Lung microvascular endothelial cell (primary cell): ENCODE results near the gene MECP2. TPM values are rescaled to one million over a fixed set of nuclear protein-coding genes. Genes with fewer than 3 reads are reported as not detected.
"Not testable (repeated sequence)": the region's sequence is repeated elsewhere in the genome, so short reads cannot be mapped to it uniquely, and the experiment has no call there.

Experiments
- DNase-seq, 2 donors: peaks; one replicate each; pipeline versions ENCODE4 v3.0.0 to v3.0.0-alpha.2; 2010; ENCODE audit warnings: low read depth in 2 of 2
- total RNA-seq: library from RNA; depleted of rRNA; stranded (reverse); fragments of >200 nt; gene quantifications from 2 replicates; pipeline ENCODE4 v1.2.1, GENCODE V29; 2014

MECP2 gene
- total RNA-seq, 1 donor from 2014 or later = 20.2 TPM

DNA sequence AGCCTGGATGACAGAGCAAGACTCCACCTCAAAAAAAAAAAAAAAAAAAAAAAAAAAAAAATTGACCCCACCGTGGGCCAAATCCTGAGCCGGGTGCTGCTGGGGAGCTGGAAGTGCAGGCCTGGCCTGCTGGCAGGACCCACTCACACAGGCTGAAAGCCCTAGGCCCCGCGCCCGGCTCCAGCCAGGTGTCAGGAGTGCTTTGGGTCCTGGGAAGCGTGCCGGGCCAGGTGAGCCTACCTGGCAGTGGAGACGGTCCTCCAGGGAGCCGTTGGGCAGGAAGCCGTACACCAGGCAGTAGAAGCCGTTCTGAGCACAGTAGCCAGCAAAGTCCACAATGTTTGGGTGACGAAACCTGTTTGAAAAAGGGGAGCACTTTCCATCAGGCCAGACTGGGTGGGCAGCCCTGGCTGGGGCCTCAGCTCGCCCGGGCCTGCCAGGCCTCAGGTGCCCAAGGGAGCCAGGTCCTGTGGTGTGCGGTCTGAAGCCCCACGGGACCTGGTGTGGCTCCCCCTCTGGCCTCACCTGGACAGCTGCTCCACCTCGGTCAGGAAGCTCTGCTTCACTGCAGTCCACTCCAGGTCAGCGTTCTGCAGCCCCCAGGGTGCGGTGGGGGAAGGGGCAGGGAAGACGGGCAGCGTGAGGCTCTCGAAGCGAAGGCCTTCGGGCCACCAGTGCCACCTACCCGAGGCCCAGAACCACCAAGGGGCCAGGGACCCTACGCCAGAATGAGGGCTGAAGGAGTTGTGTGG, 79.6 kb downstream of the MECP2 start:
- no peak for DNase-seq

DNA sequence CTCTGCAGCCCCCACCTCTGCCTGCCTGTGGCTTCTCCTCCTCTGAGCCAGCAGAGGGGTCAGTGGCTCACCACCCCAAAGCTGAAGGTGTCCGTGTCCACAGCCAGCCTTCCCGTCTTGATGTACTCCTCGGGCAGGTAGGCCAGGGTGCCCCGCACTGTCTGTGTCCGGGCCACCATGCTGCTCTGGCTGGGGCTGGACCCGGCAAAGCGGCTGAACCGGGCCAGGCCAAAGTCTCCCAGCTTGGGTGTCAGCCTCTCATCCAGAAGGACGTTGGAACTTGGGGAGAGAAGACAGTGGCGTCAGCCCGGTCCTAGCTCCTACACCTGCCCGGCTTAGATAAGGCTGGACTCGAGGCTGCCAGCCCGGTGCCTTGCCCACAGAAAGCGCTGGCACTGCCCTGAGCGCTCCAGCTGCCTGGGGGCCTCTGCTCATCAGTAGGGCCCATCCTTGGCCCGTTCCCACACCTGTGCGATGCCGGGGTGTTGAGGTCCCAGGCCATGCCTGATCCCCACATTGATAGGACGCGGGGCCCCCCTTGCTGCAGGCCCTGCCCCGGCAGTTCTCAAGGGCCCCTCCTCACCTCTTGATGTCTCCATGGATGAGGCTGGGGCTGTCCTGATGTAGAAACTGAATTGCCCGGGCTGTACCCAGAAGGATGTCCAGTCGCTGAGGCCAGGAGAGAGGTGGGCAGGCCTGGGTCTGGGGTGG, 81.0 kb downstream of the MECP2 start:
- DNase-seq = no peak

DNA sequence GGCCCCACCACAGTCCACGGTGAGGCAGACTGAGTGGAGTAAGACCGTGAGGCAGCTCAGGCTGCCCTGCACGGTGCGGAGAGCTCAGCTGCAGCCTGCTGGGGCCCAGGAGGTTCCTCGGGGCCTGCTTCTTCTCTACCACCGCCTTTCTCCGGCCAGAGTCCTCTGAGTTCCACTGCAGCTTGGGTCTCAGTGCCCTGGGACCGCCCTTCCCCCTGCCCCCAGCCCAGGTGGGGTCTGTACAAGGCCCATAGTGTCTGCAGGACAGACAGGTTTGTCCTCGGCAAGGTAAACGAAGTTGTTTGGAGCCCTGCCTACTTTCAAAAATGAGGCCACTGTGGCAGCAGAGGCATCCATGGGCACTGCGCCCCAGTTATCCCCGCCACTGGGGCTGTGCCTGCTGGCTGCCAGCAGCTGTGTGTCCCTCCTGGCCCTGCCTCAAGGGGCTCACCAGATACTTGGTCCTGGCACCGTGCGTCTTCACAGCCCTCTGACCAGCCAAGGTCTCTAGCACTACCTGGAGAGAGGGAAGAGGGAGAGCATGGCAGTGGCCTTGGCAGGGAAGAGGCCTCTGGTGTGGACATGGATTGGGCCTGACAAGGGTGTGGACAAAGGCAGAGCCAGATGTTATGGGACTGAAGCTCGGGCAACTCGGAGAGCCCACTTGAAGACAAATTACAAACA, 81.8 kb downstream of the MECP2 start:
- no peak for DNase-seq

DNA sequence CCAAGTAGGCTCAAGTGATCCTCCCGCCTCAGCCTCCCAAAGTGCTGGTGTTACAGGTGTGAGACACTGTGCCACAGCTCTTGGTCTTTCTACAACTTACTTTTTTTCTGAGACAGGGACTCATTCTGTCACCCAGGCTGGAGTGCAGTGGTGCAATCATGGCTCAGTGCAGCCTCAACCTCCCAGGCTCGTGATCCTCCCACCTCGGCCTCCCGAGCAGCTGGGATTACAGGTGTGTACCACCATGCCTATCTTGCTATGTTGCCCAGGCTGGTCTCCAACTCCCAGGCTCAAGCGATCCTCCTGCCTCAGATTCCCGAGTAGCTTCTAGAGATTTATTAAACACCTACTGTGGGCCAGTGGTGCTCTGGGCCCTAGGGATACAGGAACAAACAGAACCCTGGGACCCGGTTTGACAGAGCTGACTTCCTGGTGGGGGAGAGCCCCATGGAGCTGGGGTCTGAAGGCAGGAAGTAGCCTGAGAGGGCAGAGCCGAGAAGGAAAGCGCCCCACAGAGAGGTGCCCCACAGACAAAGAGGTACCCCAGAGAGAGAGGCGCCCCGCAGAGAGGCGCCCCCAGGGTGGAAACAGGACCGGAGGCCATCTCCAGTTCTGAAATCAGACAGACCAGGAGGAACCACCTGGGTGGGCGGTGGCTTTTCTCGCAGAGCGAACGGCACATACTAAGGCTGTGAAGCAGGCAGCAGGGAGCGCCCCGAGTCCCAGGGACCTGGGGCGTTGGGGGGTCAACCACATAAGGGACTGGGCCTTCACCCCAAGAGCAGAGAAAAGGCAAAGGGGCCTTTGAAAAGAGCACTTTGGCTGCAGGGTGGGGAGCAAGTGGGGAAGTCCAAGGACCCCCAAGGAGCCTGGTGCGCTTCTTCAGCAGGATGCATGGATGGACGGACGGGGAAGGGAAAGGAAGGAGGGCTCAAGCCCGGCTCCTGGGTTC, 82.8 kb downstream of the MECP2 start:
- no peak for DNase-seq

DNA sequence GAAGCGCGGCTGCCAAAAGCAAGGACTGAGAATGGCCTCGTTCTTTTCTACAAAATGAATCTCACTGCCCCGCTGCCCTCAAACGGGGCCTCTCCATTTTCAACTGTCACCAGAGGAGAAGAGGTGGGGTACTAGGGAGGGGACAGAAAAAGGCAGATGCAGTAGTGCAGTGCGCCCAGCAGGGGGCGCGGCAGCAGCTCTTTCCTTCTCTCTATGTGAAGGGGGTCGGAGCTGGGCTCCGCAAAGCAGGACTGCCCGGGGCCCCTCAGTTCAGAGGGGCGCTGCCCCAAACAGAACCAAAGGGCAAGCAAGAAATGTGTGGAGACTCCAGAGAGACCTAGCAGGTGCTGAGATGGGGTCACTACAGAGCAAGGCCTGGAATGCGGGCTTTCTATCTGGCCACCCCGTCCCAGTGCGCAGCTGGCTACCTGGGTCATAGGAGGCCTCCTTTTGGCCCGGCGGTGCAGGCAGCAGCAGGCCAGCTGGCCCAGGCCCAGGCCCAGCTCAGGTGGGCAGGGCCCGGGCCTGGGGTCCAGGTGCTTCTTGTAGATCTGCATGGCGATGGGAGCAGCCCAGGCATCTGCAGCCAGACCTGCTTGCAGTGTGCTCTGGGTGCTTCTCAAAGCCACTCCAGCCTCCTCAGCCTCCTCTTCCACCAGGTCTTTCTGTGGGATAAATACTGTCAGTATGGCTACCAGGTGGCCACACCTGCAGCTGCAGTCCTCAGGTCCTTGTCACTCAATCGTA, 83.7 kb downstream of the MECP2 start:
- DNase-seq = peak; percentile 39 to 62

DNA sequence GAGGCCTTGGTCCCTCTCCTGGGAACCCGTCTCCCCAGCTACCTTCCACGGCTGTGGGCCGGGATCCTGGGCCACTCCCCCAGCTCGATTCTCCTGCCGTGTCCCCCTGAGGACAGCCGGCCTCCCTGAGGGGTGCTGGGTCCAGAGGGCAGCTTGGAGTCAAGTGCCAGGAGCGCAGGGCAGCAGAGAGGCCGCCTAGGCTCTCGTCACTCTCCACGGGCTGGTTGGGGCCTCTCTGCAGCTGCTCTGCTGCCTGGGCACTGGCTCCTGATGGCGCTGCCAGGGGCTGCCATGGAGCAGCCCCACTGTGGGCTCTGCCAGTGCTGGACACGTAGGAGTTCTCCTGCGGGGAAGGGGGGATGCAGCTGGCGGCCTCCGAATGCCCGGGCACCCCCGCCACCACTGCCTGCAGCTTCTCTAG, 84.5 kb downstream of the MECP2 start:
- no peak for DNase-seq

DNA sequence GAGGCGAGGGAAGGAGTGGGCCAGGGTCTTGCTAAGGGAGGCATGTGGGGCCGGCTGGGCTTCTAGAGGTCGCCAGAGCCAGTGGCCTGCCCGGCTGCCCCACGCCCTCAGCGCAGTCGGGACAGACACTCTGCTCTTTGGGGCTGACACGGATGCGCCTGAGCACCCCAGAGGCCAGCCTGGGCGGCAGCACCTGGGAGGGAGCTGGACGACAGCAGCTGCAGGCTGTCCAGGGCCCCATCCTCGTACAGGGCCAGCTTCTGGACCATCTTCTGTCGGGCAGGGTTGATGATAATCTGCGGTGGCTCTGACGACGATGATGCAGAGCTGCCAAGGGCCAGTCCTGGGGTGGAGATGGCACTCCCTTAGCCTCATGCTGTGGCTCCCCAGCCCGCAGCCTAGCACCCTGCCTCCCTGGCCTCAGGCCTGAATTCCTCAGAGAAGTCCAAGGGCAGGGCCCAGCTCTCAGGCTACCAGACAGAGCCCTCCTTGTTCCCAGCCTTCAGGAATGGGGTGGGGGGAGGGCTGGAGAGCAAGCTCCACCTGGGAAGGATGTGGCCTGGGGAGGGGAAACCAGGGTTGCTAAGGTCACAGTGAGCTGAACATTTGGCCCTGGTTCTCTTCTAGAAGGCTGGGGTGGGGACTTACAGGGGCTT, 85.1 kb downstream of the MECP2 start:
- DNase-seq = no peak

DNA sequence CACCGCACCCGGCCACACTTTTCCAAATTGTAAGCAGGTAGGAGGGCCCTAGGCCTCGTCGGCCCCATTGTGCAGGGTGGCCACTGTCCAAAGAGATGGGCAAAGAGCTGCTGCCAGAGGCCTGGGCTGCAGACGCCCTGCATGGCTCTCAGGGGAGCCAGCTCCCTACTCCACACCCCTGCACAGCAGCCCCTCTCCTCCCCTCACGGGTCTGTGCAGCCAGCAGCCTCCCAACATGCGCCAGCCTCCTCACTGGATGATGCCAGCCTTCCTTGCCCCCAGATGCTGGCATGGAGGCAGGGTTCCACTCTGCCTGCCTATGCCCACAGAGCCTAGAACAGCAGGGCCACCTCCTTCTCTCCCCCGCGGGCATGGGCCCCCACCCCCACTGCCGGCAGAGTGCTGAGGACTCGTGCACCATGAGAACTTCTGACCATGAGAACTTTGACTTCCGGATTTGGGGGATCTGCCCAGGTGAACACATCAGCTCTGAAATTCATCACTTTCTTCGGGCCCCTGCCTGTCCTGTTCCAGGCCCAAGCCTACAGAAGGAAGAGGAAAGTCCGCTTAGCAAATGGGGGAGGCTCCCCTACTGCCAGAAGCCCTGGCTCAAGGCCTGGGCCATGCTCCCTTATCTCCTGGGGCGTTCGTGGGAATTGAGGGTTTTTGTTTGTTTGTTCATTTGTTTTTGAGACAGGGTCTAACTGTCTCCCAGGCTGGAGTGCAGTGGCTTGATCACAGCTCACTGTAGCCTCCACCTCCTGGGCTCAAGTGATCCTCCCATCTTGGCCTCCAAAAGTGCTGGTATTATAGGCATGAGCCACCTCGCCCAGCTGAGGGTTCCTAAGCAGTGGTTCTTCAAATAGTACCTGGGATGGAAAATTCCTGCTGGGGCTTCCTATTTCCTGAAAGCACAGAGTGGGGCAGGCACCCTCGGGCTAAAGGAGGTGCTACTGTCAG, 85.9 kb downstream of the MECP2 start:
- no peak for DNase-seq

DNA sequence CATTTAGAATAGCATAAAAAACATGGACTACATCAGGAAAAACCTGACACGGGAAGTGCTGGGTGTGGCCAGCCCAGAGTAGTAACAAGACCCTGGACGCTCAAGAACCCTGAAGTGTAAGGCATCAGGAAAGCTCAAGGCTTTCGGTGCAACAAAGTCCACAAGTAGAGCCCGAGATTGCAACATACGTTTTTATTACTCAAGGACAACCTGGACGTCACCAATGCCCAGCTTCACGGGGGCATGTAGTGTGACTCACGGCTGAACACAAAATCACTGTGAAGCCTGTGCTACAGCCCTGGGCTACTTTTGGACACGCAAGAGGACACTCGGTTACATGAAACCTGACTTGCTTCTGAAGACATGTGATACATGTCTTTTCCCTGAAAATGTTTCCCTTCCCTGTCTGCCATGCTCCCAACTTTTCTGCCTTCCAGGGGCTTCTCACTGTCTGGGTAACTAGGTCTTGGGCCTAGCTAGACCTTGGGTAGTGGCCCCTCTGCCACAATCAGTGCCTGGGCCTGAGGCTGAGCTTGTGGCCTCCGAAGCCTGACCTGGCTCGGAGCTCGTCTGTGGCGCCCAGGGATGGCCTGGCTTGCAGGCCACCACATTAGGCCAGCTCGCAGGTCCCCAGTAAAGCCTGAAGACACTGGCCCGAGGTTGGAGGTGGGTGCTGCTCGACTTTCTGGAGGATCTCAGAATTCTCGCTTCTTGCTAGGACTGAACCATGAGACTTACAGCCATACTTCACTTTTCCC, 87.0 kb downstream of the MECP2 start:
- no peak for DNase-seq

DNA sequence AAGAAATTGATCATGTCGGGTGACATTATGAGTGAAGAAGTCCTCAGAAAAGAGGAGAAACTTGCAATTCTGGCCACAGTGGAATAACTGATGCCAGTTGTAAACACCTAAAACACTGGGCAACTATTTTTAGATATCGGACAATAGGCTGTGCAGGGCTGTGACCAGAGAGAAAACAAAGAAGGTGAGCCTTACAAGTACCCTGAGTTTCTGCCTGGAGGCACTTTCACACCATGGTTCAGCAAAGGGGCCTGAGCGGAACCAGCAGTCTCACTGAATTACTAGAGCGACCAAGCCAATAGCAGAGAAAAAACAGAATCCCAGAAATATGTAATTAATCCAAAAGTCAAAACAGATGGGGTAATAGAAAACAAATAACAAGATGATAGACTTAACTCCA, 89.0 kb downstream of the MECP2 start:
- no peak for DNase-seq

DNA sequence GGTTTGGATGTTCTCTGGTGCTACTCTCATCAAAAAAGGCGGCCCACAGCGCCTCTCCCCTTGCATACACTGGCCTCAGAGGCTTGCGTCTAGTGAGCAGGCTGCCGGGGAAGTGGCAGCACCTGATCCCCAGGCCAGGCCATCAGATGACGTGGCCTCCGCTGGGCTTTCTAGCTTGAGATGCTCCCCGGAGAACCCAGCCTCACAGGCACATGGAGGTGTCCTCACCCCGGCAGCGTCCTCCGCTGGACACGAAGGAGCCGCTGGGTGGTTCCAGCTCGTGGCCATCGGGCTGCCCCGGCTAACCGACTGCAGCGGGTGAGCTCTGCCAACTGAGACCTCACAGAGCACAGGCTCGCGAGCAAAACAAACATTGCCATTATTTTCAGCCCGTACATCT, 90.6 kb downstream of the MECP2 start:
- DNase-seq = no peak

DNA sequence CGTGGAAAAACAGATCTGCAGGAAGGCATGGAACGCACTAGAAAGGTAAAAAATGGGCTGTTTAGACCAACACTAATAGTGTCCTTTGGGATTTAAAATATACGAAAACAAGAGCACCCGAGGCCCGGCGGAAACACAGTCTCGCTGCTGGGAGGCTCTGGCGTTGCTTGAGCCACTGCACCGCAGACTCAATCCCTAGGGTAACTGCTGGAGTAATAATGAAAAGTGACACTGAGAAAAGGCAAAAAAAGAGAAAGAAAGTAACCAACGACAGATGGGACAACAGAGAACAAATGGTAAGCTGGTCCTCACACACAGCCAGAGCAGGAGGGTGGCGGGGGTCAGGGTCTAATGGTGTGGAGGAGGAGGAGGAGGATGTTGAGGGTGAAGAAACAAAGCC, 93.2 kb downstream of the MECP2 start:
- no peak for DNase-seq

DNA sequence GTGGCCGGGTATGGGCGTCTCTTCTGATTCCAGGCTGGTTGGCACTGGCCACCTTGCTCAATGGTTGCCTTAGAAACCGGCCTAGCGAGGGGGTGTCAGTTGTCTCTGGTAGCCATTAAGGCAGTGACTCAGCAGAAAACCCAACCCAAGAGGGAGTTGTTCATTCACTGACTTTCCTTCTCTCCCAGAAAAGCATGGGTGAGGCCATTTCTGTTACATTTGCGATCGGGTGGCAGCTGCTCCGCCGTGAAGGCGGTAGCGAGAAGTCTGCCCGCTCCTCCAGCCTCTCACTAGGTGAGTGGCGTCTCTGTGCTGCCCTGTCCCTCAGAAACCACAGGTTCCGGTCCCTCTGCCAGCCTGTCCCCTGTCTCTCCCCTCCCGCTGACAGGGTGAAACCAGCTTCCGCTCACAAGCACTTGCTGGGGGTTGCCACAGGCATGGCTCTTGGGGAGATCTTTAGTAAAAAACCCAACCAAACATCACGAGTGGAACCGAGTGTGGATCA, 95.2 kb downstream of the MECP2 start:
- DNase-seq = no peak

DNA sequence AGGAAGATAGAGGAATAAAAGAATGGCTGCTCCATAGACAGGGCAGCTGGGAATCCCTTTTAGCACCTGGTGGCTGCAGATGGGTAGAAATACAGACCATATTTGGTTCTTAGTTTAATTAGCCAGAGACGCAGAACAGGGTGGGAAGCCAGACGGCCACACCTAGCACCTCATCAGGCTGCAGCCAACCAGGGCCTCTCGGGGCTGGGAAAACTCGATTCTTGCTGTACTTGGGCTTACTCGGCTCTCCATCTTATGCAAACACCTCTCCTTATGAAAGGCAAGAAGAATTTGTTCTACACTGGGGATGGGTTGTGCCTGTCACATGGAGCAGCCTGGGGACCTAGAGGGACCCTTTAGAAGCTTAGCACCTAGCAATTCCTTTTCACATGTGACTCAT, 97.5 kb downstream of the MECP2 start:
- no peak for DNase-seq

DNA sequence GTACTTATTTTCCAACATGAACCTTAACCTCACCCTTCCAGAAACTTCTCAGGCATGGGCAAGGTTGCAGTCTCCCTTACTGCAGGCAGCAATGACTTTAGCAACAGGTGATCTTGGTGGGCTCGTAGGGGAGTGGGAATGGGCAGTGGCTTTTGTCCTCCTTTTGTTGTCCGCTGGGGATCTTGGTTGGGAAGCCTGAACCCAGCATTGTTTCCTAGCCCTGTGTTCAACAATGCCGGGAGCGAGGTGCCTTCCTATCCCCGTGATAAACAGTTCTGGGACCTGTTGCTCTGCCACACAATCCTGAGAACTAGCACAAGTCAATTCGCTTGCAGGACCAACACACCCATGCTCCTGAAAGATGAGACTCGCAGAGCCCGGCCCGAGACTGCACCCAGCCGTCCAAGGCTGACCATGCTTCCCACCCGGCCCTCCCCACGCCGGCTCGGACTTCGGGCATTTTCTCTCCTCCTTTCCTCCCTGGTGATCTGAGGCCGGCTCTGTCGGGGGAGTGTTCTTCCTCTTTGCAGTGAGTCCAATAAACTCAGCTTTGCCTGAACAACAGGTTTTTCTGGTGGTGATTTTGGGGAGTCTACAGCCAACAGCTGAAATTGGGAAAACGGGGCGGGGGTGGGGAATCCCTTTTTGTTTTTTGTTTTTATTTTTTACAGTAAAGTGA, 98.0 kb downstream of the MECP2 start:
- no peak for DNase-seq

DNA sequence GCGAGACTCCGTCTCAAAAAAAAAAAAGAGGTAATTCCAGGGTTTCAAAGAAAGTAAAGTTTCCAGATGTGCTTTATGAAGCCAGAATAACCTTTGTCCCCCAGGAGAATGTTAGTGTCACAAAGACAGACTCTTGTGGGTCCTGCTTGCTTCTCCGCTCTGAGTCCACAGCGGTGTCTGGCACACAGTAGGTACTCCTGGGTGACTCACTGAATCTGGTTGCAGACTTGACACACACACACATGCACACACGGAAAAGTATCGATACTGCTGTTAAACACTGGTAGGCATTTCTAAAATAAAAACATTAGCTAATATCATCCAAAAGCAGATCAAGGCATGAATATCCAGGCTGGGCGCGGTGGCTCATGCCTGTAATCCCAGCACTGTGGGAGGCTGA, 102.0 kb downstream of the MECP2 start:
- DNase-seq = no peak

DNA sequence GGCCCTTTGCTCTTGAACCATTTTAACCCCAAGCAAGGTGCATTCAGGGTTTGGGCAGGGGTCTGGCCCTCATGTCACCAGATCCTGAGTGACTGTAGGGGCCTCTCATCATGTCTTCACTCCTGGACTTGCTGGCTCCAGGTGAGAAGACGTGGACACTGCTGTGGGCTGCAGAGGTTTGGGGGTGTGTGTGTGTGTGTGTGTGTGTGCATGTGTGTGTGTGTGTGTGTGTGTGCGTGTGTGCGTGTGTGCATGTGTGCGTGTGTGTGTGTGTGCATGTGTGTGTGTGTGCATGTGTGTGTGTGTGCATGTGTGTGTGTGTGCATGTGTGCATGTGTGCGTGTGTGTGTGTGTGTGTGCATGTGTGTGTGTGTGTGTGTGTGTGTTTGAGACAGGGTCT, 103.1 kb downstream of the MECP2 start:
- not testable (repeated sequence) for DNase-seq

DNA sequence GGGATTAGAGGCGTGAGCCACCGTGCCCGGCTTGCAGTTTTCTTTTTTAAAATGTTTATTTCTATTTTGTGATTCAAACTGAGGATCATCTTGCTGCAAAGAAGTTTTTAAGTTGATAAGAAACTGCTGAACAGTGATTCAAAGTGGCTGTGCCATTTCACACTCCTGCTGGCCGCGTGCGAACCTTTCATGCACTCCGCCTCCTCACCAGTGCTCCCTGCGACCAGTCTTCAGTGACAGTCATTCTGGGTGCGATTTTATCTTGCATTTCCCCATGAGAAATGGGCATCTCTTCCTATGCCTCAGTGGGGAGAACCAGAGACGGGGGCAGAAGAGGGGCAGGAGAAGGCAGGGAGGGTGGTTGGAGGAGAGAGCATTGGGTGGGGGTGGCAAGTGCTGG, 103.5 kb downstream of the MECP2 start:
- DNase-seq = no peak
